ENCODE measurements around the gene VPS9D1. TPM values are rescaled to one million over a fixed set of nuclear protein-coding genes. Genes with fewer than 3 reads are reported as not detected.

The VPS9D1 gene
- total and polyA plus RNA-seq, 3 donors from 2014 or later, result 22.4 to 26.9 (median 25.0) TPM

GRCh38 chr16:89739383-89739782, 18.7 kb upstream of the VPS9D1 start:
- Histone ChIP-seq H3K36me3 (ENCODE audit: low read depth, missing control alignments) (no peaks in the 10 kb centered on the region), H3K27ac (no peak overlapping the region), H3K27me3 (no peaks in the 10 kb centered on the region), H3K9me3 (no peaks in the 10 kb centered on the region), H3K4me3 (no peak overlapping the region), H3K4me1 (peaks cover 12% of the 10 kb centered on the region)
- no peak for DNase-seq
- WGBS, 2 donors, result 86 to 87% methylated on average over 7 to 9 of the region's 9 CpGs
- intact Hi-C loops (cut with DNase I; ENCODE audit: low total_unique reads), result no loop called here
- TF ChIP-seq CTCF (IDR thresholded peaks at IDR 0.05) (no peak), POLR2A (IDR thresholded peaks at IDR 0.05) (no peak)

- WGBS, 2 donors, result 78 to 80% methylated on average over 14 to 20 of the region's 20 CpGs
- Histone ChIP-seq H3K4me3 (no peak overlapping the region), H3K9me3 (no peaks in the 10 kb centered on the region), H3K27me3 (no peaks in the 10 kb centered on the region), H3K36me3 (ENCODE audit: low read depth, missing control alignments) (no peaks in the 10 kb centered on the region), H3K27ac (no peak overlapping the region), H3K4me1 (peaks cover 9% of the 10 kb centered on the region)
- intact Hi-C loops (cut with DNase I; ENCODE audit: low total_unique reads), result no loop called here
- no peak for TF ChIP-seq CTCF (IDR thresholded peaks at IDR 0.05)
- TF ChIP-seq POLR2A (IDR thresholded peaks at IDR 0.05), result no peak
- no peak for DNase-seq
These were observed 18.0 kb upstream of the VPS9D1 start for GRCh38 chr16:89738538-89739317.

- no peaks in the 10 kb centered on the region for H3K36me3 ChIP-seq (ENCODE audit: low read depth, missing control alignments)
- 96 to 97% methylated on average over 10 to 14 of the region's 14 CpGs for WGBS, 2 donors
These were observed 17.3 kb upstream of the VPS9D1 start for GRCh38 chr16:89738072-89738377.

GRCh38 chr16:89737341-89738071, 16.8 kb upstream of the VPS9D1 start:
- Histone ChIP-seq H3K4me1 (no peaks in the 10 kb centered on the region), H3K27me3 (no peaks in the 10 kb centered on the region), H3K9me3 (no peaks in the 10 kb centered on the region), H3K4me3 (no peak overlapping the region), H3K27ac (no peak overlapping the region), H3K36me3 (ENCODE audit: low read depth, missing control alignments) (no peaks in the 10 kb centered on the region)
- no peak for DNase-seq
- TF ChIP-seq CTCF (IDR thresholded peaks at IDR 0.05) (no peak), POLR2A (IDR thresholded peaks at IDR 0.05) (no peak)
- WGBS, 2 donors, result 93% methylated on average over 20 of the region's 20 CpGs
- intact Hi-C loops (cut with DNase I; ENCODE audit: low total_unique reads), result no loop called here

More at GRCh38 chr16:89738072-89738377, 17.3 kb upstream of the VPS9D1 start:
- intact Hi-C loops (cut with DNase I; ENCODE audit: low total_unique reads), result no loop called here
- Histone ChIP-seq H3K4me1 (peaks cover 4% of the 10 kb centered on the region), H3K4me3 (no peak overlapping the region), H3K9me3 (no peaks in the 10 kb centered on the region), H3K27ac (no peak overlapping the region), H3K27me3 (no peaks in the 10 kb centered on the region)
- DNase-seq, result no peak
- TF ChIP-seq POLR2A (IDR thresholded peaks at IDR 0.05) (no peak), CTCF (IDR thresholded peaks at IDR 0.05) (no peak)
